Fibroblast of villous mesenchyme (primary cell): ENCODE results near the gene TRPM5. TPM values are rescaled to one million over a fixed set of nuclear protein-coding genes. Genes with fewer than 3 reads are reported as not detected.

ENCODE experiments used
- DNase-seq: peaks from one replicate; pipeline ENCODE4 v3.0.0-alpha.2; 2010; ENCODE audit warnings: low read depth
- H3K4me3 ChIP-seq: 2 replicates; pipeline ENCODE4 v1.5.1; 2011; ENCODE audit warnings: low read depth, mild to moderate bottlenecking, low read length
- CTCF ChIP-seq: IDR thresholded peaks from 2 replicates; pipeline ENCODE4 v1.5.1; 2012; ENCODE audit warnings: low read depth, mild to moderate bottlenecking, low read length; ENCODE audit not compliant: insufficient read depth
- total RNA-seq: library from RNA; depleted of rRNA; stranded (reverse); fragments of >200 nt; gene quantifications from 2 replicates; pipeline ENCODE4 v1.2.3, GENCODE V29; 2012

The TRPM5 gene
- total RNA-seq, 1 donor: not detected

GRCh38 chr11:2451916-2452315 lies 7.6 kb upstream of the TRPM5 start:
- no peak for TF ChIP-seq CTCF
- H3K4me3 ChIP-seq: no peak overlapping the region
- DNase-seq: no peak

GRCh38 chr11:2451336-2451735 lies 7.0 kb upstream of the TRPM5 start:
- DNase-seq: no peak
- TF ChIP-seq CTCF: no peak
- no peak overlapping the region for H3K4me3 ChIP-seq

GRCh38 chr11:2450321-2451041 lies 6.2 kb upstream of the TRPM5 start:
- no peak for DNase-seq
- TF ChIP-seq CTCF: no peak
- H3K4me3 ChIP-seq: no peak overlapping the region

GRCh38 chr11:2449548-2450320 lies 5.4 kb upstream of the TRPM5 start:
- no peak overlapping the region for H3K4me3 ChIP-seq
- TF ChIP-seq CTCF: no peak
- no peak for DNase-seq

- no peak for TF ChIP-seq CTCF
- no peak for DNase-seq
- H3K4me3 ChIP-seq: no peak overlapping the region
Measured at GRCh38 chr11:2448661-2449547, 4.6 kb upstream of the TRPM5 start.

- no peak for DNase-seq
- no peak overlapping the region for H3K4me3 ChIP-seq
- TF ChIP-seq CTCF: no peak
Measured at GRCh38 chr11:2447951-2448650, 3.8 kb upstream of the TRPM5 start.
